ENCODE measurements around the gene MYO1A.
"Not testable (repeated sequence)": the region's sequence is repeated elsewhere in the genome, so short reads cannot be mapped to it uniquely, and the experiment has no call there.

Gene MYO1A

GRCh38 chr12:57087010-57087690 is 37.2 kb upstream of the MYO1A start:
- peak; percentile 89 for DNase-seq (ENCODE audit: low read depth)

- DNase-seq (ENCODE audit: low read depth) = no peak
Observed at GRCh38 chr12:57086493-57087009, 36.6 kb upstream of the MYO1A start.

GRCh38 chr12:57085999-57086492 is 36.1 kb upstream of the MYO1A start:
- DNase-seq (ENCODE audit: low read depth) = no peak

- DNase-seq (ENCODE audit: low read depth) = no peak
Observed at GRCh38 chr12:57080855-57081254, 30.9 kb upstream of the MYO1A start.

- no peak for DNase-seq (ENCODE audit: low read depth)
Observed at GRCh38 chr12:57079821-57080220, 29.9 kb upstream of the MYO1A start.

- DNase-seq (ENCODE audit: low read depth) = peak; percentile 94
Observed at GRCh38 chr12:57078519-57079404, 28.8 kb upstream of the MYO1A start, which contains the start of gene NEMP1. Gene NEMP1 (minus strand): TSS chr12:57078791. CDS start chr12:57078745, 46 bp downstream.

- DNase-seq (ENCODE audit: low read depth) = not testable (repeated sequence)
Observed at GRCh38 chr12:57073566-57074450, 23.9 kb upstream of the MYO1A start.

- DNase-seq (ENCODE audit: low read depth) = no peak
Observed at GRCh38 chr12:57072661-57073060, 22.7 kb upstream of the MYO1A start.

GRCh38 chr12:57069523-57069922 is 19.6 kb upstream of the MYO1A start:
- peak; percentile 48 for DNase-seq (ENCODE audit: low read depth)

GRCh38 chr12:57066245-57066644 is 16.3 kb upstream of the MYO1A start:
- DNase-seq (ENCODE audit: low read depth) = no peak

GRCh38 chr12:57063991-57064685 is 14.2 kb upstream of the MYO1A start:
- DNase-seq (ENCODE audit: low read depth) = peak; percentile 45

GRCh38 chr12:57058454-57058853 is 8.5 kb upstream of the MYO1A start:
- DNase-seq (ENCODE audit: low read depth) = no peak

- DNase-seq (ENCODE audit: low read depth) = no peak
Observed at GRCh38 chr12:57057067-57057751, 7.3 kb upstream of the MYO1A start.

- no peak for DNase-seq (ENCODE audit: low read depth)
Observed at GRCh38 chr12:57055824-57056223, 5.9 kb upstream of the MYO1A start.

- not testable (repeated sequence) for DNase-seq (ENCODE audit: low read depth)
Observed at GRCh38 chr12:57053901-57054300, 4.0 kb upstream of the MYO1A start.

- not testable (repeated sequence) for DNase-seq (ENCODE audit: low read depth)
Observed at GRCh38 chr12:57053146-57053545, 3.2 kb upstream of the MYO1A start.

GRCh38 chr12:57051011-57051410 is 1.1 kb upstream of the MYO1A start:
- DNase-seq (ENCODE audit: low read depth) = no peak

GRCh38 chr12:57049119-57049446 is 846 bp downstream of the MYO1A start:
- DNase-seq (ENCODE audit: low read depth) = no peak

- no peak for DNase-seq (ENCODE audit: low read depth)
Observed at GRCh38 chr12:57048423-57049118, 1.4 kb downstream of the MYO1A start.

- DNase-seq (ENCODE audit: low read depth) = no peak
Observed at GRCh38 chr12:57047981-57048380, 1.9 kb downstream of the MYO1A start.
